RWPE2 (cell line): Measurements from ENCODE around the gene CYP3A5.
A peak's percentile ranks its signal among the peaks of the same experiment; 100 is the strongest.

Source experiments
- ATAC-seq: fragments of 200-7000 bp; cut with Tn5 transposase; 3 replicates; pipeline ENCODE4 v1.9.1; 2021; ENCODE audit warnings: low read depth
- DNase-seq: peaks from one replicate; pipeline ENCODE4 v3.0.0-alpha.2; 2020; ENCODE audit warnings: low spot score
- H3K27ac ChIP-seq: fragments of 450-650 bp; 2 replicates; pipeline ENCODE4 v1.5.1; 2017; ENCODE audit warnings: mild to moderate bottlenecking; ENCODE audit not compliant: poor library complexity, severe bottlenecking
- H3K27me3 ChIP-seq: fragments of 250-450 bp; sonication (Bioruptor Pico); 2 replicates; pipeline ENCODE4 v1.5.1; 2021; ENCODE audit warnings: mild to moderate bottlenecking, moderate library complexity; ENCODE audit not compliant: insufficient read depth, poor library complexity, severe bottlenecking
- H3K36me3 ChIP-seq: fragments of 250-450 bp; sonication (Bioruptor Pico); 2 replicates; pipeline ENCODE4 v1.5.1; 2020; ENCODE audit warnings: low read depth, mild to moderate bottlenecking, moderate library complexity
- H3K4me1 ChIP-seq: fragments of 250-450 bp; sonication (Bioruptor Pico); 2 replicates; pipeline ENCODE4 v1.5.1; 2021; ENCODE audit warnings: mild to moderate bottlenecking, moderate library complexity; ENCODE audit not compliant: insufficient read depth, poor library complexity, severe bottlenecking
- H3K4me3 ChIP-seq: fragments of 250-450 bp; sonication (Bioruptor Pico); 2 replicates; pipeline ENCODE4 v1.5.1; 2021; ENCODE audit warnings: mild to moderate bottlenecking, moderate library complexity; ENCODE audit not compliant: severe bottlenecking
- H3K9me3 ChIP-seq: fragments of 250-450 bp; sonication (Bioruptor Pico); 2 replicates; pipeline ENCODE4 v1.5.1; 2021; ENCODE audit warnings: mild to moderate bottlenecking, moderate library complexity; ENCODE audit not compliant: severe bottlenecking
- CTCF ChIP-seq: fragments of 450-650 bp; IDR thresholded peaks from one replicate; pipeline ENCODE4 v1.5.1; 2017; ENCODE audit warnings: mild to moderate bottlenecking, moderate library complexity; ENCODE audit not compliant: poor library complexity, severe bottlenecking

The CYP3A5 gene

GRCh38 chr7:99617192-99617781 is 62.5 kb downstream of the CYP3A5 start:
- Histone ChIP-seq H3K9me3 (no peaks in the 10 kb centered on the region), H3K4me1 (peaks cover 24% of the 10 kb centered on the region), H3K36me3 (peaks cover 43% of the 10 kb centered on the region), H3K27me3 (no peaks in the 10 kb centered on the region), H3K4me3 (peak overlapping the region; percentile 97), H3K27ac (peak overlapping the region; percentile 88)
- TF ChIP-seq CTCF, result no peak
- ATAC-seq (no peak; the same call in 2 of the 3 replicates), DNase-seq (no peak)

GRCh38 chr7:99616359-99617191 is 63.2 kb downstream of the CYP3A5 start, which contains the start of gene ZSCAN25:
Gene ZSCAN25, plus strand, starts transcription at chr7:99616946. Its CDS starts 2,661 bp downstream, at chr7:99619607.
- Histone ChIP-seq H3K36me3 (peaks cover 35% of the 10 kb centered on the region), H3K27ac (peak within 1 kb of the TSS; percentile 88), H3K4me3 (peak within 1 kb of the TSS; percentile 97), H3K4me1 (peaks cover 24% of the 10 kb centered on the region), H3K9me3 (no peaks in the 10 kb centered on the region), H3K27me3 (no peaks in the 10 kb centered on the region)
- ATAC-seq, result peak; percentile 87
- TF ChIP-seq CTCF, result peak; percentile 60
- peak; percentile 84 for DNase-seq

- TF ChIP-seq CTCF, result no peak
- peaks cover 24% of the 10 kb centered on the region for H3K4me1 ChIP-seq
- H3K36me3 ChIP-seq, result peaks cover 29% of the 10 kb centered on the region
- ATAC-seq (no peak), DNase-seq (no peak)
- no peak overlapping the region for H3K27ac ChIP-seq
- H3K9me3 ChIP-seq, result no peaks in the 10 kb centered on the region
- peak overlapping the region; percentile 97 for H3K4me3 ChIP-seq
- H3K27me3 ChIP-seq, result no peaks in the 10 kb centered on the region
Measured at GRCh38 chr7:99615989-99616358, 63.8 kb downstream of the CYP3A5 start.

GRCh38 chr7:99614495-99614894 is 65.3 kb downstream of the CYP3A5 start:
- TF ChIP-seq CTCF, result no peak
- Histone ChIP-seq H3K4me3 (no peak overlapping the region), H3K4me1 (peaks cover 22% of the 10 kb centered on the region), H3K27me3 (no peaks in the 10 kb centered on the region), H3K36me3 (peaks cover 15% of the 10 kb centered on the region), H3K9me3 (no peaks in the 10 kb centered on the region), H3K27ac (no peak overlapping the region)
- DNase-seq (no peak), ATAC-seq (no peak)
